ENCODE results near the gene CLDN2.
"Not testable (repeated sequence)": the region's sequence is repeated elsewhere in the genome, so short reads cannot be mapped to it uniquely, and the experiment has no call there.

The CLDN2 gene

DNA sequence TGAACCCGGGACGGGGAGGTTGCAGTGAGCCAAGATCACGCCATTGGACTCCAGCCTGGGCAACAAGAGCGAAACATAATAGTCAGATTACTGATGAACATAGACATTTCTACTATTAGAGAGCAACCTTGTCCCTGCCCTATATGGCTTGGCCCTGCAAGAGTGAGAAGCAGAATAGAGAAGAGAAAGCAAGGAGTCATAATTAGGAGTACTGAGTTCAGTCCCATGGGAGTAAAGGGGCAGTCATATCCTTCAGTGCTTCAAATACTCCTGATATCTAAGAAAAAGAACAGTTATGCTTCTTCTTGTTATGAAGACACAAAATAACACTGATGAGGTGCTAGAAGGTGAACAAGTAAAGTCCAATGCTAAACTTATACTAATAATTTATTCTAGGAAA lies 33.8 kb downstream of the CLDN2 start:
- no peak overlapping the region for H3K27ac ChIP-seq
- TF ChIP-seq ZFX (IDR thresholded peaks at IDR 0.05; ENCODE audit: borderline replicate concordance), result no peak
- TF ChIP-seq, protein P1, sequence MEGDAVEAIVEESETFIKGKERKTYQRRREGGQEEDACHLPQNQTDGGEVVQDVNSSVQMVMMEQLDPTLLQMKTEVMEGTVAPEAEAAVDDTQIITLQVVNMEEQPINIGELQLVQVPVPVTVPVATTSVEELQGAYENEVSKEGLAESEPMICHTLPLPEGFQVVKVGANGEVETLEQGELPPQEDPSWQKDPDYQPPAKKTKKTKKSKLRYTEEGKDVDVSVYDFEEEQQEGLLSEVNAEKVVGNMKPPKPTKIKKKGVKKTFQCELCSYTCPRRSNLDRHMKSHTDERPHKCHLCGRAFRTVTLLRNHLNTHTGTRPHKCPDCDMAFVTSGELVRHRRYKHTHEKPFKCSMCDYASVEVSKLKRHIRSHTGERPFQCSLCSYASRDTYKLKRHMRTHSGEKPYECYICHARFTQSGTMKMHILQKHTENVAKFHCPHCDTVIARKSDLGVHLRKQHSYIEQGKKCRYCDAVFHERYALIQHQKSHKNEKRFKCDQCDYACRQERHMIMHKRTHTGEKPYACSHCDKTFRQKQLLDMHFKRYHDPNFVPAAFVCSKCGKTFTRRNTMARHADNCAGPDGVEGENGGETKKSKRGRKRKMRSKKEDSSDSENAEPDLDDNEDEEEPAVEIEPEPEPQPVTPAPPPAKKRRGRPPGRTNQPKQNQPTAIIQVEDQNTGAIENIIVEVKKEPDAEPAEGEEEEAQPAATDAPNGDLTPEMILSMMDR (IDR thresholded peaks at IDR 0.05), result no peak

DNA sequence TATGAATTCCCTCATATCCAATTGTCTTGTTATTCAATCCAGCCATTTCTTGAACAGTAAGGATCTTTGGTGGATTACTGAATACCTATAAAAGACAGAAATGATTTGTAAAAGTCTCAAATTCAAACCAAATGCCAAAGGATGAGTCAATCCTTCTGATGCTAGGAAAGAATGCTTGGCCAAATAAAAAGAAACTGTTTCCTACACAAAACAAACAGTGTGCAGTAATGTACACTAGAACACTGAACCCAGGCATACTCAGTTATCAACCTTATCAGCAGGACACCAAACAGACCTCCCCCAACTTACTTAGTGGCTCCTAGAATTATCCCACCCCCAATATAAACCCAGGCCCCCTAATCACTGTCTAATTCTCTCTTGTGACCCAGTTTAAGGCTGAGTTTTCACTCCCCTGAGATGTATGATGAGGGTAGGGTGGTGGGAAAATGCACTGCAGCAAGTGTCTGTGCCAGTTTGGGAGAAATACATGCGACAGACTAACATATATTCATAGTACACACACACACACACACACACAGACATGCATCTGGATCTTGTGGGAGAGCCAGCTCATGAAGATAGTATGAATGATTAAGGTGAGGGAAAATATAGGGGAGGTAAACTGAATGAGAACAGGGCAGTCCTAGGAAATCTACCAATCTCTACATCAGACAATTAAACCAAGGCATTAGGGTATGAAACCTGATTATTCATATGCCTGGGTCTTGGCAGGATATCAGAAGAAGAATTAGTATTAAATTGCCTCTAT lies 35.0 kb downstream of the CLDN2 start:
- no peak for TF ChIP-seq ZFX (IDR thresholded peaks at IDR 0.05; ENCODE audit: borderline replicate concordance)
- TF ChIP-seq, protein P1 (IDR thresholded peaks at IDR 0.05), result no peak
- no peak overlapping the region for H3K27ac ChIP-seq

DNA sequence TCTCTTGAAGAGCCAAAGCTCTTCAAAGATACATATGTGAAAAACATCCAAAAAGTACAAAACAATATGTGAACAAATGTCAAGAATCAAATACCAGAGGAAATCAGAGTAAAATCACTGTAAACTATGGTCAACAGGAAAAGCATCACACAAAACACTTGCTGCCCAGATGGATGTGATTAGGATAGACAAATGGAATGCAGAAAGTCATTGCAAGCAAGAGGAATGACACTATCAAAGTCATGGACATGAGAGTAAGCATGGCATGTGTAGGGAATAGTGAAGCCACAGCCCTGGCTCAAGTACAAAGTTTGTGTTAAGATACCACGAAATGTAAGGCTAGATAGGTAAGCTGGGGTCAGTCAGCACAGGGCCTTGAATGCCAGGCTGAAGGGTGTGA lies 37.7 kb downstream of the CLDN2 start:
- no peak for TF ChIP-seq ZFX (IDR thresholded peaks at IDR 0.05; ENCODE audit: borderline replicate concordance)
- TF ChIP-seq, protein P1 (IDR thresholded peaks at IDR 0.05), result no peak
- H3K27ac ChIP-seq, result no peak overlapping the region

DNA sequence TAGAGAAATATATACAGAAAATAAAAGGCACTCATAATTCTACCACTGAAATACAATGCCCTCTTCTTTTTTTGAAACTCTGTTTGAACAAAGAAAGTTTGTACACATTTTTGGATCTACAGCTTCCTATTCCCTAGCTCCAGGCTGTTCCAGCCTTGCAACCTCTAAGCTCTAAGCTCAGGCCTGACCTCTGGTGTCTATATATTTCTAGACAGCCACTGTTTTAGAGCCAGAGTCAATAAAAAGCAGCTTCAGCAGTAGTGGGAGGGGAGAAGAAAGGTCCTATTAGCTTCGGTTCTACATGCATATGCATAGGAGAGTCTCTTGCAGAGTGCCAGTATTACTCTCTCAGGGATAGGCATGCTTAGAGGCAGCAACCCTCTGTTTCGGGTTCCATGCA lies 39.7 kb downstream of the CLDN2 start:
- no peak for TF ChIP-seq ZFX (IDR thresholded peaks at IDR 0.05; ENCODE audit: borderline replicate concordance)
- TF ChIP-seq, protein P1 (IDR thresholded peaks at IDR 0.05), result peak; percentile 26
- H3K27ac ChIP-seq, result no peak overlapping the region

DNA sequence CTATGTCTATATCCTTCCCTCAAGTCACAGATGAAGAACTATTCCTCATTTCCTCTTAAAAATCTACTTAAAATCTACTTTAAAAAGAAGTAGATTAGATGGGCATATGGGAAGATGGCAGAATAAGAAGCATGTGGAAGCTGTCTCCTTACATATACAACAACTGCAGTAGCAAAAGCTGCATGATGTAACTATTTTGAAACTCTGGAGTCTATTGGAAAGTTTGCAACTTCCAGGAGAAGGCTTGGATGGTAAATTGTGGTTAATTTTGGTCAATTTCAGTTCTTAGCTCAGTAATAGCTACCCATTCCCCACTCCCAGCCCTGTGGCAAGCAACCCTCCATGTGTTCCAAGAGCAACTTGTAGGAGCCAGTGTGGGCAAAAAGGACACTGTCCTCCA lies 42.9 kb downstream of the CLDN2 start:
- TF ChIP-seq, protein P1 (IDR thresholded peaks at IDR 0.05), result no peak
- TF ChIP-seq ZFX (IDR thresholded peaks at IDR 0.05; ENCODE audit: borderline replicate concordance), result no peak
- H3K27ac ChIP-seq, result no peak overlapping the region

DNA sequence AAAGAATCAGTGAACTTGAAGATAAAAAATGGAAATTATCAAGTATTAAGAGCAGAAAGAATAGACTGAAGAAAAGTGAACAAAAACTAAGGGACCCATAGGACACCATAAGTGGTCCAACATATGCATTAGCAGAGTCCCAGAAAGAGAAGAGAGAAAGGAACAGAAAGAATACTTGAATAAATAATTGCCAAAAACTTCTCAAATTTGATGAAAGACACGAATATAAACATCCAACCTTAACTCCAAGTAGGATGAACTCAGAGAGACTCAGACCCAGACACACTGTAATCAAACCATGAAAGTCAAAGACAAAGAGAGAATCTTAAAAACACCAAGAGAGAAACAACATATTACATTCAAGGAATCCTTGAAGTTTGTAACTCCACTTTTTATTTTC lies 44.1 kb downstream of the CLDN2 start:
- TF ChIP-seq ZFX (IDR thresholded peaks at IDR 0.05; ENCODE audit: borderline replicate concordance), result no peak
- TF ChIP-seq, protein P1 (IDR thresholded peaks at IDR 0.05), result no peak
- H3K27ac ChIP-seq, result no peak overlapping the region

DNA sequence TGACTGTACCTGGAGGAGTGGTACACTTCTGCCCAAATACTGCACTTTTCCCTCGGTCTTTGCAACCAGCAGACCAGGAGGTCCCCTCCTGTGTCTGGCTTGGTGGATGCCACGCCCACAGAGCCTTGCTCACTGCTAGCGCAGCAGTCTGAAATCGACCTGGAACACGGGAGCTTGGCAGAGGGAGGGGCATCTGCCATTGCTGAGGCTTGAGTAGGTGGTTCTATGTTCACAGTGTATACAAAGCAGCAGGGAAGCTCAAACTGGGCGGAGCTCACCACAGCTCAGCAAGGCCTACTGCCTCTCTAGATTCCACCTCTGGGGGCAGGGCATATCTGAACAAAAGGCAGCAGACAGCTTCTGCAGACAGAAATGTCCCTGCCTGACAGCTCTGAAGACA lies 46.3 kb downstream of the CLDN2 start:
- H3K27ac ChIP-seq, result not testable (repeated sequence)
- TF ChIP-seq, protein P1 (IDR thresholded peaks at IDR 0.05), result peak; percentile 29

Measured in 22Rv1 (cell line).